TTC549 (cell line): ENCODE data around the gene NTSR1.

Experiments
- FAIRE-seq: peaks from 2 replicates; lab custom pipeline; 2012; peaks lifted over from hg19 to GRCh38; lab: Jason Lieb, UNC

Gene NTSR1

GRCh38 chr20:62694106-62694505, 14.5 kb upstream of the NTSR1 start:
- FAIRE-seq: no peak

- no peak for FAIRE-seq
Observed at GRCh38 chr20:62694868-62695267, 13.8 kb upstream of the NTSR1 start.

- no peak for FAIRE-seq
Observed at GRCh38 chr20:62695448-62696414, 12.9 kb upstream of the NTSR1 start.

- FAIRE-seq: no peak
Observed at GRCh38 chr20:62696434-62696957, 12.1 kb upstream of the NTSR1 start.

GRCh38 chr20:62696989-62697388, 11.6 kb upstream of the NTSR1 start:
- no peak for FAIRE-seq

GRCh38 chr20:62697468-62697912, 11.1 kb upstream of the NTSR1 start:
- FAIRE-seq: no peak

- no peak for FAIRE-seq
Observed at GRCh38 chr20:62698231-62698630, 10.4 kb upstream of the NTSR1 start.

- FAIRE-seq: no peak
Observed at GRCh38 chr20:62699296-62699695, 9.3 kb upstream of the NTSR1 start.

GRCh38 chr20:62699741-62700140, 8.9 kb upstream of the NTSR1 start:
- no peak for FAIRE-seq

GRCh38 chr20:62700261-62700930, 8.2 kb upstream of the NTSR1 start:
- FAIRE-seq: no peak

- no peak for FAIRE-seq
Observed at GRCh38 chr20:62701161-62702012, 7.2 kb upstream of the NTSR1 start.

- FAIRE-seq: no peak
Observed at GRCh38 chr20:62702013-62702300, 6.7 kb upstream of the NTSR1 start.

GRCh38 chr20:62702895-62703852, 5.5 kb upstream of the NTSR1 start:
- no peak for FAIRE-seq

- no peak for FAIRE-seq
Observed at GRCh38 chr20:62703853-62704228, 4.8 kb upstream of the NTSR1 start.

- FAIRE-seq: no peak
Observed at GRCh38 chr20:62704341-62704948, 4.2 kb upstream of the NTSR1 start.

GRCh38 chr20:62705627-62706026, 3.0 kb upstream of the NTSR1 start:
- FAIRE-seq: no peak

- FAIRE-seq: no peak
Observed at GRCh38 chr20:62706344-62706743, 2.3 kb upstream of the NTSR1 start.

- no peak for FAIRE-seq
Observed at GRCh38 chr20:62706857-62707256, 1.8 kb upstream of the NTSR1 start.

- no peak for FAIRE-seq
Observed at GRCh38 chr20:62707276-62707920, 1.2 kb upstream of the NTSR1 start.

GRCh38 chr20:62707921-62708521, 615 bp upstream of the NTSR1 start:
- no peak for FAIRE-seq
